Activated CD4-positive, alpha-beta T cell treated with anti-CD3 and anti-CD28 coated beads, Interleukin-2, amount 50 U/mL, for 16 hours (primary cell): ENCODE measurements around the gene TANC1.
"Not testable (repeated sequence)": the region's sequence is repeated elsewhere in the genome, so short reads cannot be mapped to it uniquely, and the experiment has no call there.

ENCODE experiments used
- DNase-seq: peaks from one replicate; pipeline ENCODE4 v3.0.0-alpha.2; 2020

Gene TANC1

DNA sequence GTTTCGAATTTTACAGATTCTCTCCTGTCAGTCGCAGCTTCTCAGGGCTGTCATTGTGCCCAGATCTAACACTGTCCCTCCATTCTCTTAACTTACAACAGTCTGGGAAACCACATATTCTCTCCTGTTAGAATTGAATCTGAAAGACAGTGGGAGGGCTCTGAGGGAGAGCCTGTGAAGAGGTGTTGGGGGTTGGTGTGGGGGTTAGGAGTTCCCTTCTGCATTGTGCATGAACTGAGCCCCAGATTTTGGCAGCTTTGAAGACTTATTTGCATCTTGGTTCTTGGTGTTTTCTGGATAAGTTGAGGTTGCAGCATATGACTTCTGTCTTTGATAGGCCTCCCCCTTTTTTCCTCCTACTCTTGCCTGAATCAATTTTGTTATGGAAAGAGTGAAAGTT, 64.1 kb downstream of the TANC1 start:
- DNase-seq = no peak

- no peak for DNase-seq
These were observed 66.3 kb downstream of the TANC1 start for GRCh38 chr2:159034713-159035112.

GRCh38 chr2:159035790-159036411, 67.5 kb downstream of the TANC1 start:
- no peak for DNase-seq

- DNase-seq = not testable (repeated sequence)
These were observed 68.0 kb downstream of the TANC1 start for GRCh38 chr2:159036461-159036860.

DNA sequence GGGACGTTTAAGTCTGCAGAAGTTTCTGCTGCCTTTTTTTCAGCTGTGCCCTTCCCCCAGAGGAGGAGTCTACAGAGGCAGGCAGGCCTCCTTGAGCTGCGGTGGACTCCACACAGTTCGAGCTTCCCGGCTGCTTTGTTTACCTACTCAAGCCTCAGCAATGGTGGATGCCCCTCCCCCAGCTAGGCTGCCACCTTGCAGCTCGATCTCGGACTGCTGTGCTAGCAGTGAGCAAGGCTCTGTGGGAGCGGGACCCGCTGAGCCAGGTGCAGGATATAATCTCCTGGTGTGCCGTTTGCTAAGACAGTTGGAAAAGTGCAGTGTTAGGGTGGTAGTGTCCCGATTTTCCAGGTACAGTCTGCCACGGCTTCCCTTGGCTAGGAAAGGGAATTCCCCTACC, 72.9 kb downstream of the TANC1 start:
- DNase-seq = not testable (repeated sequence)

DNA sequence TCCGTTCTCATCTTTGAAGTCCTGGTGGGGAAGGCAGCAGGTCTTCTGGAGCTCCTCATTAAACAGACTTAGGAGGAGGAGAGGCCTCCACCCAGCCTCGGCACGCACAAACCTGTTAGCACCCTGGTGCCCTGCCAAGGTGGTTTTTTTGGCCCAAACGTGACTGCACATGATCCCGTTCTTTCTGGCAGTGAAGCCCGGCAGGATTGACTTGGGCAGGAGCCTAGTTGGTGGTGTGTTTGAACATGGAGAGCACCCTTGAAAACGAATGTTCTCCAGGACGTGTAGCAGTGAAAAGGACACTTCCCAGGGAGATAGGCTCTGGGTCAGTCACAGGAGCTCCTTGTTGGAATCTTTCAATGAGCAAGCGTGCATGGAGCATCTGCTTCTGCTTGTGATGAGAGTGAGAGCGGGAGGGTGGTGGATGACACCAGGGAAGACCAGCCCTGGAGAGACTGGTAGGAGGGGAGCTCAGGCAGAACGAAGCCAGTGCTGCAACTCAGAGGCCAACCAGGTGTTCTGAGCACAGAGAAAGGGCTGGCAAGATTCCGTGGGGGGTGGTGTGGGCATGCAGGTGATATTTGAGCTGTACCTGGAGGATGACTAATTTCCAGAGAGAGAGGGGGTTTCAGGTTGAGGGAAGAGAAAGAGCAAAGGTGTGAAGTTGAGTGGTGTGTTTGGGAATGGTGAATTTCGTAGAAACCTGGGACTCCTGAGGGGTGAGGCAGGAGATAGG, 73.8 kb downstream of the TANC1 start:
- no peak for DNase-seq

GRCh38 chr2:159043710-159044109, 75.3 kb downstream of the TANC1 start:
- DNase-seq = no peak

DNA sequence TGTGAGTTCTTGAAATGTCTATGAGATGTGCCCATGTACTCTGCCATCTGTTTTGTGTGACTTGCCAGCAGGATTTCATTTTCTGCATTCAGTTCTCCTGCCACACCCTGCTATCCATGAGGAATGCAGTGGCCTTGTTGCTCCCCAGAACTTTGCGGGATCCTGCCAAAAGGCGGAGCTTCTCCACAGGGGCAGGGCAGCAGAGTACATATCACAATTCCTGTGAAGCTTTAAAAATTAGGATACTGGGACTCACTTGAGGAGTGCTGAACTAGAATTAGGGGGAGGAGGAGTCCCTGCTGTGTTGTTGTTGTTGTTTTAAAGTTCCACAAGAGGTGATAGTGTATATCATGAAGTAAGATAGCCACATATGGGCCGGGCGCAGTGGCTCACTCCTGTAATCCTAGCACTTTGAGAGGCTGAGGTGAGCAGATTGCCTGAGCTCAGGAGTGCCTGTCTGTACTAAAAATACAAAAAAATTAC, 76.4 kb downstream of the TANC1 start:
- DNase-seq = no peak

GRCh38 chr2:159045545-159046454, 77.4 kb downstream of the TANC1 start:
- no peak for DNase-seq

DNA sequence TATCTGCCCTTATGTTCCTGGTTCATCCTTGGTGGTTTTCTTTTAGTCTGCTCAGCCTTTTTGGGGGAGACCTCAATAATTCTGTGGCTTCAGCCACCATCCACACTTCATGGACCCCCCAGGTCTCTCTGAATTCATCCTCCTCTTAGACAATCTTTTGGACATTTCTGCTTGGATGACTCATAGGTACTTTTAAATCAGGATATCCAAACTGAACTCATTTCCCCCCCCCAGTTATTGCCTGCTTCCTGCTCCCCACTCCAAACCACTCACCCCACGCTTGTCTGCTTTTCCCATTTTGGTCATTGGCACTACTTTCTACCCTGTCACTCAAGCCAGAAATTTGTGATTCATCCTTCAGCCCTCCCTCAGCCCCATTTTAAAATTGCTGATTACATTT, 78.5 kb downstream of the TANC1 start:
- no peak for DNase-seq

DNA sequence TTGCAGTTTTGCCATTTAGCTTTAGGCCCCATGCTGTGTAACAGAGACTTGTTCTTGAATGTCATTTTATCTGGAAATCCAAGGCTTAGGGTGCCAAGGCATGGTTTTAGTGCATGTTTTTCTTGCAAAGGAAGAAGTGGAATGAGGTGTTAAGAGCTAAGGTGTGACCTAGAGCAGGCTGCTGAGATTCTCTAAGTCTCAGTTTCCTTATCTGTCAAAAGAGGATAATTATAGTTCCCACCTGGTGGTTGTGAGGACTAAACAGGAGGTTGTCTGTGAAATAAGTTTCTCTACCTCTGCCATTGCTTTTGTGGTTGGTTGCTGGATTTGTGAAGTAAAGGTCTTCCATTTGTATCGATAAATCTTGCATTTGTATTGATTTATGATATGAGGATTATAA, 82.0 kb downstream of the TANC1 start:
- no peak for DNase-seq

GRCh38 chr2:159051133-159051532, 82.7 kb downstream of the TANC1 start:
- no peak for DNase-seq

- no peak for DNase-seq
These were observed 83.2 kb downstream of the TANC1 start for GRCh38 chr2:159051661-159052060.

DNA sequence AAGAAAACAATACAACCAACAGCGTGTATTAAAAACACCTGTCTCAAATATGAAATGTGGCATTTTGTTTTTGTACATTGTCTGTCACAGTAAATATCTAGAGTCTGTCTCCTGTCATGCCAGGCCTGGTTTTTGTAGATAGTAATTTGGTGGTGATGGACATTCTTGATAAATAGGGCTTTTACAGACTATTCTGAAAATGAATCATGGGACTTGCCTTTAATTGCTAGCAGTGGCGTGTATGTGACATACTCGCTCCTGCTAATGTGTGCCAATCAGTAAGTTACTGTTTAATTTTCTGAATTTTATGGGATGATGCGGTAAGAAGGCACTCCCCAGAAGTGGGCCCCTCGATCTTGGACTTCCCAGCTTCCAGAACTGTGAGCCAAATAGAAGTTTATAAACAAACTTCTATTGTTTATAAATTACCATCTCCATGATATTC, 83.7 kb downstream of the TANC1 start:
- no peak for DNase-seq

DNA sequence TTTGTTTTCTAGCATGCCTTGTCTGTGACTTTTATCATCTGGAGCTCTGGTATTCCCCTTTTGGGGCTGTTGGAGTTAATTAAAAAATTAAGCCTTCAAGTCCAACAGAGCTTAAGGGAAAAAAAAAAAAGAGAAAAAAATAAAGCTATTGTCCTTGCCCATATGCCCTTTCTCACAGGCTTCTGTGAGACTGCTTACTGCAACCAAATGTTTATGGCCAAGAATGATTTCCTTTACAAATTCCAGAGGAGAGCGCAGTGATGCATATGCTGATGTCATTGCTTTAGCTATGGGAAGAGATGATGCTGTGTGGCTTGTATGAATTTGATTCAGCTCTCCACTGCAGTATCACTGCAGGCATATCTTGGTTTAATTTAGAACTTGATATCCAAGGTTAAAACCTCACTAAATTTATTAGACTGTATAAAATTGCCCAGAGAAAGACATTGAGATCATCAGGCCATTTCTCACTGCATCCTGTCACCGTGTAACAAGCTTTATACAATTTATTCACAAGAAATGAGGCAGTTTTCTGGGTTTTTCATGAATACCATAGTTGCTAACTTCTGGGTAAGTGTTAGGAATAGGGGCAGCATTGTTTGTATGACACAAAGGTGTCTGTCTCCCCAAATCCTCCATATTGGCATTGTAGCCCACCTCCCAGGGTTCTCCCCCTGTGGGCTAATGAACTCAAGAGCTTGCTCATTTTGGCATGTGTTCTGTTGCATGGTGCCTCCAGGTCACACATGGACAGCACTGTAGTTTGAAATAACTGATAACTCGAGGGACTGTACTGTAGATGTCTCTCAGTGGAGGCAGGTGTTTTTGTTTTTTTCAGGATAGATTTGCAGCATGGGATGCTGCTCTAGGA, 85.0 kb downstream of the TANC1 start:
- no peak for DNase-seq

- DNase-seq = no peak
These were observed 85.5 kb downstream of the TANC1 start for GRCh38 chr2:159054032-159054334.

DNA sequence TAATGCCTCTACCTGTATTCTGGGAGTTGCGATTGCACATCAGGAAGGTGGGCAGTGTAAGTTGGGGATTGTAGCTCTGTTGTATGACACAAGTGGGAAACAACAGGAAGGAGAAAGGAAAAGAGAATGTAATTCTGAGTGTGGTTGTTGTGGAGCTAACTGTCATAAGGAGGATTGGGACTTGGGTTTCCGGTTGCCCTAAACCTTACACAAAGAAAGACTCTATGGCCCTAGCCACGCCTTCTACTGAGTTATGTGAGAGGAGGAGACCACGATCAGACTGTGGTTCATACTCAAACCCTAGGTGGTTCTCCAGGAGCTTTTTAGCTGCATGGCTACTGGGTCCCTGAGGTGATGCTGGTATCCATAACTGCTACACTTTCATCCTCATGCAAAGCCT, 86.5 kb downstream of the TANC1 start:
- DNase-seq = no peak

GRCh38 chr2:159060518-159060917, 92.1 kb downstream of the TANC1 start:
- no peak for DNase-seq

DNA sequence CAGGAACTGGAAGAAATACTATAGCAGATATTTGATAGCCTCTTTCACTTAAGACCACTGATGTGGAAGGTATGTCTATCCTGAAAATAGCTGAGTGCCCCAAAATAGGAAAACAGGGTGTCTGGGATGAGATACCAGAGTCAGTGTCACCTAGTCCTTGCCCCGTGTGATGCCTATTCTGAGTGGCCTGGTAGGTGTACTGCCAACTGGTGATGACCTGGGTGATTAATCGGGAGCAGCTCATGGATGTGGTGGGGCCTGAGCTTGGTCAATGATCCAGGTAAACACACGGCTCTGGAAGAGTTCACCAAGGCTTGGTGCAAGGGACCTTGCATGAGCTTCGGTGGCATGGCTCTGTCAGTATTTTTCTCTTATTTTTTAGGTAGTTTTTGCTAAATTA, 95.2 kb downstream of the TANC1 start:
- no peak for DNase-seq

DNA sequence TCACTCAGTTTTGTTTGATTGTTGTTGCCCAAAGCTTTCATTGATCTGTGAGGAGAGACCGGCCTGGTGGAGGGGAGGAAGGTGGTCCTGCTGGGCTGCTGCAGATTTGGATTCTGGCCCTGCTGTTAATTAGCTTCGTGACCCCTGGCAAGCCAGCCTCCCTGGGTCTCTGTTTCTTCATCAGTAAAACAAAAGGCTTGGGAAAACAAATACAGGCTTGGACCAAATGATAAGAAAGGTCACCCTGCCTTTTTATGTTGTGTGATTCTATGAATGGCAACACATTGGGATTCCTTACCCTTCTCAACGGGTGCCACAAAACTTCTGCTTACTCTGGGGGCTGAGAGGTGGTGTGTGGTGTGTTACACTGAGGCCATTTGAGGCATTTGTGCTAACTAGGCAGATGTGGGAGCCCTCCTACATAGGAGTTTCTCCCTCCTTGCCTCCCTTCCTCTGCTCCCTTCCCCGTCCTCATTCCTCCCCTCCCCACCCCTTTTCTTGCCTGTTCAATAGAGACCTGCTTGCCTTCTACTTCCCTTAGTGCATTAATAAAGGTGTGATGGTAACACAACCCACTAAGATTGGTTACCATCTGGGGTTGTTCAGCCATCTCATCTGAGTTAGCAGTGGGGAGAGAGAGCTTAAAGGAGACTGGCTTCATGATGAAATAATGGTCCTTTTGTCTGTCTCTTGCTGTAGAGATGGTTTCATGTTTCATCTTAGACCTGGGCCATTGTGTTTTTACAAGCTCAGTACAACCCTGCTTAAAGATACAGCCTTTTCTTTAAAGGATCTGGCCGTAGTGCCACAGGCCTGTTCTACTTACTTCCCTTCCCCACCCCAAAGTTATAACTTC, 96.2 kb downstream of the TANC1 start:
- no peak for DNase-seq

GRCh38 chr2:159065313-159065712, 96.9 kb downstream of the TANC1 start:
- DNase-seq = no peak

GRCh38 chr2:159065891-159066290, 97.5 kb downstream of the TANC1 start:
- no peak for DNase-seq
